Measurements from ENCODE around the gene SLC6A1. TPM values are rescaled to one million over a fixed set of nuclear protein-coding genes. Genes with fewer than 3 reads are reported as not detected.

The SLC6A1 gene
- polyA plus RNA-seq, 1 of the 3 experiments (the other 2 are of a cell fraction), result not detected

DNA sequence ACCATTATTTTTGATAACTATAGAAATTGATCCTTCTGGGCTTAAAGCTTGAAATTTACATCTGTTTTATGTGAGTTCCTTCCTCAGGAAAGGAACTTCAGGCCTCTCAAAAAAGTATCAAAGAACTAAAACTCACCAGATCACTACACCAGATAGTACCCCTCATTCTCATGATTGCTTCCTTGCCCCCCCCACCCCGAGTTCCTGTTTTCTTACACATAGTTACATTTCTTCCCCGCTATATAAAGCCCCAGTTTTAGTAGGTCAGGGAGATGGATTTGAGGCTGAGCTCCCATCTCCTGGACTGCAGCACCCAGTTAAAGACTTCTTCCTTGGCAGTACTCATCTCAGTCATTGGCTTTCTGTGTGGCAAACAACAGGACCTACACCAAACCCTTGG lies 81.5 kb downstream of the SLC6A1 start:
- H3K4me1 ChIP-seq (ENCODE audit: control insufficient read depth in 1 of 2, insufficient read depth in 2 of 2, low read depth in 1 of 2, low read length in 1 of 2), result no peaks in the 10 kb centered on the region; a peak in 1 of 4 replicates
- H3K36me3 ChIP-seq (replicated peaks in 1 of 2; ENCODE audit: control insufficient read depth in 1 of 2, insufficient read depth in 2 of 2, low read length in 1 of 2), result no peaks in the 10 kb centered on the region
- ChIA-PET POLR2A (interaction anchor here (0.6 kb wide), 1 partner anchor 570 kb away, joined by 3 read pairs; the partner anchor contains the start of gene VGLL4), CTCF (interaction anchor here (1.1 to 4.7 kb wide), 3 partner anchors 14 to 131 kb away, joined by 3 to 33 read pairs (median 3); no protein-coding TSS in a partner anchor)
- H3K9me2 ChIP-seq, result no peaks in the 10 kb centered on the region
- no peak overlapping the region for H3K27ac ChIP-seq (ENCODE audit: low read depth in 2 of 2, low read length in 1 of 2)
- H3K79me2 ChIP-seq (ENCODE audit: insufficient read depth), result no peaks in the 10 kb centered on the region
- H2AFZ ChIP-seq (ENCODE audit: low read depth), result no peak overlapping the region
- H3K27me3 ChIP-seq (ENCODE audit: insufficient read depth), result no peaks in the 10 kb centered on the region
- no peaks in the 10 kb centered on the region for H4K20me1 ChIP-seq (ENCODE audit: insufficient read depth)
- DNase-seq, result no peak
- H3K4me2 ChIP-seq, result no peak overlapping the region
- H3K9me3 ChIP-seq, result no peaks in the 10 kb centered on the region
- TF ChIP-seq EP300 (IDR thresholded peaks at IDR 0.05; ENCODE audit: borderline replicate concordance in 1 of 2, low read depth in 1 of 2, low read length in 1 of 2) (no peak), CHD2 (IDR thresholded peaks at IDR 0.05; ENCODE audit: low read length, partially characterized antibody) (no peak), FOXJ3 (CRISPR knock-in tag; IDR thresholded peaks at IDR 0.05) (no peak), TCF12 (IDR thresholded peaks at IDR 0.05) (no peak), RFX5 (IDR thresholded peaks at IDR 0.05; ENCODE audit: low read length) (no peak), MEF2A (IDR thresholded peaks at IDR 0.05; ENCODE audit: borderline replicate concordance, low read depth) (no peak), GABPA (IDR thresholded peaks at IDR 0.05; ENCODE audit: low read depth) (no peak), PBX3 (IDR thresholded peaks at IDR 0.05) (no peak), JUND (IDR thresholded peaks at IDR 0.05) (no peak), YY1 (IDR thresholded peaks at IDR 0.05; ENCODE audit: low read depth) (no peak), POLR2AphosphoS5 (IDR thresholded peaks at IDR 0.05; ENCODE audit: low read depth, low read length) (no peak), RXRA (IDR thresholded peaks at IDR 0.05; ENCODE audit: borderline replicate concordance, low read depth) (no peak), RAD21 (IDR thresholded peaks at IDR 0.05; ENCODE audit: low read length) (no peak), EZH2phosphoT487 (IDR thresholded peaks at IDR 0.05; ENCODE audit: borderline replicate concordance, low read depth) (no peak), RCOR1 (IDR thresholded peaks at IDR 0.05; ENCODE audit: low read length) (no peak), SIN3A (IDR thresholded peaks at IDR 0.05; ENCODE audit: borderline replicate concordance, low read depth, low read length) (no peak), MXI1 (IDR thresholded peaks at IDR 0.05; ENCODE audit: low read depth, low read length) (no peak)
- TF ChIP-seq, protein P1, sequence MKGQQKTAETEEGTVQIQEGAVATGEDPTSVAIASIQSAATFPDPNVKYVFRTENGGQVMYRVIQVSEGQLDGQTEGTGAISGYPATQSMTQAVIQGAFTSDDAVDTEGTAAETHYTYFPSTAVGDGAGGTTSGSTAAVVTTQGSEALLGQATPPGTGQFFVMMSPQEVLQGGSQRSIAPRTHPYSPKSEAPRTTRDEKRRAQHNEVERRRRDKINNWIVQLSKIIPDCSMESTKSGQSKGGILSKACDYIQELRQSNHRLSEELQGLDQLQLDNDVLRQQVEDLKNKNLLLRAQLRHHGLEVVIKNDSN (IDR thresholded peaks at IDR 0.05; ENCODE audit: borderline replicate concordance, low read depth), result no peak
- TF ChIP-seq, protein P2, sequence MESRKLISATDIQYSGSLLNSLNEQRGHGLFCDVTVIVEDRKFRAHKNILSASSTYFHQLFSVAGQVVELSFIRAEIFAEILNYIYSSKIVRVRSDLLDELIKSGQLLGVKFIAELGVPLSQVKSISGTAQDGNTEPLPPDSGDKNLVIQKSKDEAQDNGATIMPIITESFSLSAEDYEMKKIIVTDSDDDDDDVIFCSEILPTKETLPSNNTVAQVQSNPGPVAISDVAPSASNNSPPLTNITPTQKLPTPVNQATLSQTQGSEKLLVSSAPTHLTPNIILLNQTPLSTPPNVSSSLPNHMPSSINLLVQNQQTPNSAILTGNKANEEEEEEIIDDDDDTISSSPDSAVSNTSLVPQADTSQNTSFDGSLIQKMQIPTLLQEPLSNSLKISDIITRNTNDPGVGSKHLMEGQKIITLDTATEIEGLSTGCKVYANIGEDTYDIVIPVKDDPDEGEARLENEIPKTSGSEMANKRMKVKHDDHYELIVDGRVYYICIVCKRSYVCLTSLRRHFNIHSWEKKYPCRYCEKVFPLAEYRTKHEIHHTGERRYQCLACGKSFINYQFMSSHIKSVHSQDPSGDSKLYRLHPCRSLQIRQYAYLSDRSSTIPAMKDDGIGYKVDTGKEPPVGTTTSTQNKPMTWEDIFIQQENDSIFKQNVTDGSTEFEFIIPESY (IDR thresholded peaks at IDR 0.05; ENCODE audit: borderline replicate concordance, low read depth), result no peak
- 46% methylated on average over 2 of the region's 2 CpGs for WGBS (ENCODE audit: low lambda C conversion rate)
- H3K9ac ChIP-seq, result no peak overlapping the region
- H3K4me3 ChIP-seq (ENCODE audit: low read depth in 2 of 2, low read length in 1 of 2), result no peak overlapping the region
- no peaks in the 10 kb centered on the region for H3F3A ChIP-seq (replicated peaks; ENCODE audit: insufficient read depth)
